HFFc6 (cell line): ENCODE results near the gene CRYZ. TPM values are rescaled to one million over a fixed set of nuclear protein-coding genes. Genes with fewer than 3 reads are reported as not detected.
A peak's percentile ranks its signal among the peaks of the same experiment; 100 is the strongest.

ENCODE experiments used
- DNase-seq: peaks from one replicate; pipeline ENCODE4 v3.0.0-alpha.2; 2018
- H3K27ac Mint-ChIP-seq: 2 replicates; pipeline ENCODE4 v1.8.0; 2020; ENCODE audit warnings: mild to moderate bottlenecking, mixed read lengths
- H3K27me3 Mint-ChIP-seq: 2 replicates; pipeline ENCODE4 v1.8.0; 2021; ENCODE audit warnings: mild to moderate bottlenecking, moderate library complexity, mixed read lengths; ENCODE audit not compliant: insufficient read depth
- H3K36me3 Mint-ChIP-seq: 2 replicates; pipeline ENCODE4 v1.8.0; 2021; ENCODE audit warnings: low read depth, mixed read lengths
- H3K4me1 Mint-ChIP-seq: 2 replicates; pipeline ENCODE4 v1.8.0; 2020; ENCODE audit warnings: low read depth, mixed read lengths
- H3K4me3 Mint-ChIP-seq: 2 replicates; pipeline ENCODE4 v1.8.0; 2020; ENCODE audit warnings: mild to moderate bottlenecking, moderate library complexity, mixed read lengths
- H3K9me3 Mint-ChIP-seq: 2 replicates; pipeline ENCODE4 v1.8.0; 2020; ENCODE audit warnings: mild to moderate bottlenecking, mixed read lengths
- total RNA-seq, 6 experiments: library from RNA; stranded (reverse); fragmentation: NEBNext Ultra II Directional; extraction: Animal tissue kit (Norgen Biotek cat#: 25700); gene quantifications; 2 replicates in 1 of 6; 3 replicates in 5 of 6; pipeline ENCODE4 v1.2.3, GENCODE V29; 2021
- TF ChIP-seq, protein P1 (sequence below): fragments of 200-600 bp; sonication (generic); IDR thresholded peaks from 2 replicates; pipeline ENCODE4 v1.5.0; 2021; ENCODE audit warnings: antibody characterized with exemption, mild to moderate bottlenecking

Gene CRYZ
- total RNA-seq, 6 experiments from 2014 or later: 42.9 to 53.3 (median 46.4) TPM

DNA sequence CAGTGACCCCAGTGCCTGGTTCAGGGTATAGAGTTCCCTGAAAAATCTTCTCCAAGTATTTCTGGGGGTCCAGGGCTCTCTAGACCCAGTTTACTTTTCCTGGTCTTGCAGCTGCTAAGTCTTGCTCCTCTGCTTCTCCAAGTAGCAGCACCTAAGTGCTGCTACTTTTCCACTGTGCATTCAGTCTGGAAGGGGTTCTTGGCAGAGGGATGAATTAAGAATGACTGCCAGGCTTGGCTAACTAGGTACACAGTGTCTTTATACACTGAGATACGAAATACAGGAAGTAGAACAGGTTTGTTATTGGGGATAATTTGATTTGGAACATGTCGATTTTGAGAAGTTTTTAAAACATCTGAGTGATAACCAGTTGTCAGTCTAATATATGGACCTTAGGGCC is 35.0 kb downstream of the CRYZ start:
- H3K27me3 Mint-ChIP-seq: no peaks in the 10 kb centered on the region
- no peaks in the 10 kb centered on the region for H3K9me3 Mint-ChIP-seq
- H3K4me3 Mint-ChIP-seq: no peak overlapping the region
- TF ChIP-seq, protein P1, sequence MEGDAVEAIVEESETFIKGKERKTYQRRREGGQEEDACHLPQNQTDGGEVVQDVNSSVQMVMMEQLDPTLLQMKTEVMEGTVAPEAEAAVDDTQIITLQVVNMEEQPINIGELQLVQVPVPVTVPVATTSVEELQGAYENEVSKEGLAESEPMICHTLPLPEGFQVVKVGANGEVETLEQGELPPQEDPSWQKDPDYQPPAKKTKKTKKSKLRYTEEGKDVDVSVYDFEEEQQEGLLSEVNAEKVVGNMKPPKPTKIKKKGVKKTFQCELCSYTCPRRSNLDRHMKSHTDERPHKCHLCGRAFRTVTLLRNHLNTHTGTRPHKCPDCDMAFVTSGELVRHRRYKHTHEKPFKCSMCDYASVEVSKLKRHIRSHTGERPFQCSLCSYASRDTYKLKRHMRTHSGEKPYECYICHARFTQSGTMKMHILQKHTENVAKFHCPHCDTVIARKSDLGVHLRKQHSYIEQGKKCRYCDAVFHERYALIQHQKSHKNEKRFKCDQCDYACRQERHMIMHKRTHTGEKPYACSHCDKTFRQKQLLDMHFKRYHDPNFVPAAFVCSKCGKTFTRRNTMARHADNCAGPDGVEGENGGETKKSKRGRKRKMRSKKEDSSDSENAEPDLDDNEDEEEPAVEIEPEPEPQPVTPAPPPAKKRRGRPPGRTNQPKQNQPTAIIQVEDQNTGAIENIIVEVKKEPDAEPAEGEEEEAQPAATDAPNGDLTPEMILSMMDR: no peak
- H3K36me3 Mint-ChIP-seq: no peaks in the 10 kb centered on the region
- H3K4me1 Mint-ChIP-seq: peaks cover 11% of the 10 kb centered on the region
- no peak for DNase-seq
- no peak overlapping the region for H3K27ac Mint-ChIP-seq

DNA sequence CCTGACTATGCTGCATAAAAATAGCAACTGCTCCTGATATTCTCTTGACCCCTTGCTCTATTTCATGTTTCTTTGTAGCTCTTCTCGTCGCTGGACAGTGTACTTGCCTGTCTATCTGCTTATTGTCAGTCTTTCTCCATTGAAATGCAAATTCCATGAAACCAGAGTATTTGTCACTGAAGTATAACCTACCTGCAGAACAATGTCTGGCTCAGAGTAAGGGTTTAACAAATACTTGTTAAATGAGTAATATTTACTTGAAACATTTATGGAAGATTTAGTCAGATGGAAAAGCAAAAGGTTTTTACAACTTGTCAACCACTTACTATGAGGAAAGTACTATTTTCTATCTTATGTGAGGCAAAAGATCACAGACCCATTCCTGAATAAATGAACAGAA is 39.4 kb downstream of the CRYZ start:
- no peaks in the 10 kb centered on the region for H3K9me3 Mint-ChIP-seq
- H3K36me3 Mint-ChIP-seq: no peaks in the 10 kb centered on the region
- no peak overlapping the region for H3K27ac Mint-ChIP-seq
- H3K4me1 Mint-ChIP-seq: peaks cover 23% of the 10 kb centered on the region
- no peak for DNase-seq
- H3K4me3 Mint-ChIP-seq: no peak overlapping the region
- TF ChIP-seq, protein P1: no peak
- H3K27me3 Mint-ChIP-seq: no peaks in the 10 kb centered on the region

DNA sequence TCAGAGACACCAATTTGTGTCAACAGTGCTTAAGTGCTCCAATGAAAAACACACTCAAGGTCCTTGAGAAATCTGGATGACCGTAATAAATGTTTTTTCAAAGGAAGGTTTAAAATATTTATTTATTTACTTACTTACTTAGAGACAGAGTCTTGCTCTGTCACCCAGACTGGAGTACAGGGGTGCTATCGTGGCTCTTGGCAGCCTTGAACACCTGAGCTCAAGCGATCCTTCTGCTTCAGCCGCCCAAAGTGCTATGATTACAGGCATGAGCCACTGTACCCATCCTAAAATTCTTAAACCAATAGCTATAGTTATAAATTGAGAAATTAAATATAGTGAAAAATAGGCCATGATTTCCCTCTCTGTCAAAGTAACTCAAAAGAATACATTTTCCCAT is 41.9 kb downstream of the CRYZ start:
- Mint-ChIP-seq H3K4me3 (no peak overlapping the region), H3K27ac (no peak overlapping the region), H3K9me3 (no peaks in the 10 kb centered on the region), H3K27me3 (peaks cover 2% of the 10 kb centered on the region), H3K36me3 (no peaks in the 10 kb centered on the region), H3K4me1 (peaks cover 23% of the 10 kb centered on the region)
- DNase-seq: no peak
- TF ChIP-seq, protein P1: no peak

DNA sequence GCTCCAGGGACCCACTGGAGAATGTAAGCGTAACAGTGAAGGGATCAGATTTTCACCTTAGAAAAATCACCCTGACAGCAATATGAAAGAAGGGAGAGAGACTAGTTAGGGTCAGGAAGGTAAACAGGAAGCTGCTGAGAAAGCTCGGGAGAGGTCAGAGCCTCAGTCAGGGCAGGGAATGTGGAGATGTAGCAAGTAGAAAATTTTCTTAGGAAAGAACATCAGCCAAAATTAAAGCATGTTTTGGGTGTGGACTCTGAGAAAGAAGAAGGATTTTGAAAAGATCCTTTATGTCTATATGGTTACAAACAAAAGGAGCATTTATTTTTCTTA is 42.5 kb downstream of the CRYZ start:
- H3K4me3 Mint-ChIP-seq: 0 out of 2 replicates have a peak overlapping the region, but pooled peaks have one; percentile 56
- no peaks in the 10 kb centered on the region for H3K9me3 Mint-ChIP-seq
- peaks cover 2% of the 10 kb centered on the region for H3K27me3 Mint-ChIP-seq
- H3K27ac Mint-ChIP-seq: no peak overlapping the region
- TF ChIP-seq, protein P1: no peak
- H3K4me1 Mint-ChIP-seq: peaks cover 23% of the 10 kb centered on the region
- H3K36me3 Mint-ChIP-seq: no peaks in the 10 kb centered on the region
- no peak for DNase-seq

DNA sequence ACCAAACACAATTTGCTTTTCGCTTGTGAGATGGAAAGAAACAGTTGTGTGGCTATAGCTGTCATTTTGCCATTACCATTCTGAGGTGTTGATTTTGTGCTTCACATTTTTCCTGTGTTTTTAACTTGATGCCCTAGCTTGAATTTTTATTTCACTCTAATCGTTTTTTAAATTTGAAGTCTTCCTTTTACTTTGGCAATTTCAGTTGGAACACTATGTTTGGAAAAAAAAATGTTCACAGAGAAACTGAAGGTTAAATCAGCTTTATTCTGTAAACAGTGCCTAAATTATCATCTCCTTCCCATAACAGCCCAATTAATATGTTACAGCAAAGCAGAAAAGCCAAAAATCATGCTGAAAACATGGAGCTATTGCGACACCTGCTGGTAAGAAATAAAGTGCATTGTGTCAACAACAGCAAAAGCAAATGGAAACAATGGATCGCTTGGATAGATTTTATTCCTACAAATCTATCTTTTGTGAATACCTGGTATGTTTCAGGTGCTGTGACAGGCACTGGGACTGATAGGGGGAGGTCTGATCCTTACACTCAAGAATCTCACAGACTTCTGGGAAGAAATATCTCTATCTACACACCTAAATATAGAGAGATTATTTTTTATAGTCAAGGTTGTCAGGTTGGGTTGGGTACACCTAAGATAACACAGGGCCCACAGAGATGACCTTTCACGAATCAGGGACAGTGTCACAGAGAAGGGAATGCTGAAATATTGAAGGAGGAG is 43.1 kb downstream of the CRYZ start:
- no peaks in the 10 kb centered on the region for H3K36me3 Mint-ChIP-seq
- H3K27ac Mint-ChIP-seq: no peak overlapping the region
- H3K4me3 Mint-ChIP-seq: peak overlapping the region; percentile 56
- TF ChIP-seq, protein P1: peak; percentile 96
- H3K27me3 Mint-ChIP-seq: peaks cover 2% of the 10 kb centered on the region
- peak; percentile 62 for DNase-seq
- H3K9me3 Mint-ChIP-seq: no peaks in the 10 kb centered on the region
- H3K4me1 Mint-ChIP-seq: peaks cover 23% of the 10 kb centered on the region
